ENCODE data around the gene SSMEM1. TPM values are rescaled to one million over a fixed set of nuclear protein-coding genes. Genes with fewer than 3 reads are reported as not detected.
"Not testable (repeated sequence)": the region's sequence is repeated elsewhere in the genome, so short reads cannot be mapped to it uniquely, and the experiment has no call there.

SSMEM1 gene
- total RNA-seq, 2 donors from 2014 or later, result not detected

- no peaks in the 10 kb centered on the region for H3K36me3 Mint-ChIP-seq
- ATAC-seq, result no peak
- H3K27me3 Mint-ChIP-seq, result no peaks in the 10 kb centered on the region
These were observed 14.1 kb downstream of the SSMEM1 start for GRCh38 chr7:130221746-130222145.

GRCh38 chr7:130223646-130224045 lies 16.0 kb downstream of the SSMEM1 start:
- ATAC-seq, result no peak
- Mint-ChIP-seq H3K36me3 (no peaks in the 10 kb centered on the region), H3K9me3 (no peaks in the 10 kb centered on the region), H3K4me3 (no peak overlapping the region), H3K27ac (no peak overlapping the region), H3K27me3 (no peaks in the 10 kb centered on the region), H3K4me1 (ENCODE audit: low read depth in 2 of 2) (no peaks in the 10 kb centered on the region)
- no peak for DNase-seq (ENCODE audit: low spot score)

More at GRCh38 chr7:130221746-130222145, 14.1 kb downstream of the SSMEM1 start:
- Mint-ChIP-seq H3K4me3 (no peak overlapping the region), H3K27ac (no peak overlapping the region), H3K4me1 (ENCODE audit: low read depth in 2 of 2) (no peaks in the 10 kb centered on the region), H3K9me3 (no peaks in the 10 kb centered on the region)
- DNase-seq (ENCODE audit: low spot score), result no peak

GRCh38 chr7:130224210-130224609 lies 16.6 kb downstream of the SSMEM1 start:
- ATAC-seq, result no peak
- no peak for DNase-seq (ENCODE audit: low spot score)
- Mint-ChIP-seq H3K27me3 (no peaks in the 10 kb centered on the region), H3K9me3 (no peaks in the 10 kb centered on the region), H3K4me3 (no peak overlapping the region), H3K36me3 (no peaks in the 10 kb centered on the region), H3K4me1 (ENCODE audit: low read depth in 2 of 2) (no peaks in the 10 kb centered on the region), H3K27ac (no peak overlapping the region)

- H3K36me3 Mint-ChIP-seq; H3K9me3 Mint-ChIP-seq; H3K27me3 Mint-ChIP-seq; H3K4me3 Mint-ChIP-seq; ATAC-seq; H3K27ac Mint-ChIP-seq; H3K4me1 Mint-ChIP-seq (ENCODE audit: low read depth in 2 of 2); DNase-seq (ENCODE audit: low spot score): not testable (repeated sequence)
These were observed 17.3 kb downstream of the SSMEM1 start for GRCh38 chr7:130224923-130225322.

- DNase-seq (ENCODE audit: low spot score) (no peak), ATAC-seq (no peak)
- Mint-ChIP-seq H3K4me1 (ENCODE audit: low read depth in 2 of 2) (no peaks in the 10 kb centered on the region), H3K27me3 (peaks cover 0 to 3% of the 10 kb centered on the region in 2 donors), H3K36me3 (no peaks in the 10 kb centered on the region), H3K27ac (no peak overlapping the region), H3K9me3 (no peaks in the 10 kb centered on the region), H3K4me3 (no peak overlapping the region)
These were observed 18.7 kb downstream of the SSMEM1 start for GRCh38 chr7:130226333-130226732.

GRCh38 chr7:130227883-130228575 lies 20.4 kb downstream of the SSMEM1 start:
- no peak overlapping the region for H3K4me3 Mint-ChIP-seq
- H3K4me1 Mint-ChIP-seq (ENCODE audit: low read depth in 2 of 2), result no peaks in the 10 kb centered on the region
- ATAC-seq (no peak), DNase-seq (ENCODE audit: low spot score) (no peak)
- H3K27ac Mint-ChIP-seq, result no peak overlapping the region
- no peaks in the 10 kb centered on the region for H3K9me3 Mint-ChIP-seq
- H3K36me3 Mint-ChIP-seq, result no peaks in the 10 kb centered on the region
- peaks cover 0 to 6% of the 10 kb centered on the region in 2 donors for H3K27me3 Mint-ChIP-seq

- no peaks in the 10 kb centered on the region for H3K36me3 Mint-ChIP-seq
- no peak for DNase-seq (ENCODE audit: low spot score)
- H3K27me3 Mint-ChIP-seq, result peaks cover 0 to 6% of the 10 kb centered on the region in 2 donors
- no peaks in the 10 kb centered on the region for H3K9me3 Mint-ChIP-seq
- H3K4me1 Mint-ChIP-seq (ENCODE audit: low read depth in 2 of 2), result no peaks in the 10 kb centered on the region
- ATAC-seq, result no peak
- no peak overlapping the region for H3K4me3 Mint-ChIP-seq
- H3K27ac Mint-ChIP-seq, result no peak overlapping the region
These were observed 21.3 kb downstream of the SSMEM1 start for GRCh38 chr7:130228840-130229502.

- not testable (repeated sequence) for DNase-seq (ENCODE audit: low spot score); H3K4me3 Mint-ChIP-seq; H3K36me3 Mint-ChIP-seq; H3K9me3 Mint-ChIP-seq; H3K27me3 Mint-ChIP-seq; H3K4me1 Mint-ChIP-seq (ENCODE audit: low read depth in 2 of 2); H3K27ac Mint-ChIP-seq; ATAC-seq
These were observed 22.3 kb downstream of the SSMEM1 start for GRCh38 chr7:130229981-130230380.

GRCh38 chr7:130231792-130232191 lies 24.1 kb downstream of the SSMEM1 start:
- H3K36me3 Mint-ChIP-seq, result no peaks in the 10 kb centered on the region
- ATAC-seq, result no peak
- no peak for DNase-seq (ENCODE audit: low spot score)
- H3K4me3 Mint-ChIP-seq, result no peak overlapping the region
- H3K4me1 Mint-ChIP-seq (ENCODE audit: low read depth in 2 of 2), result no peaks in the 10 kb centered on the region
- H3K27me3 Mint-ChIP-seq, result peaks cover 5 to 14% of the 10 kb centered on the region in 2 donors
- H3K27ac Mint-ChIP-seq, result no peak overlapping the region
- H3K9me3 Mint-ChIP-seq, result no peaks in the 10 kb centered on the region

- ATAC-seq (no peak), DNase-seq (ENCODE audit: low spot score) (no peak)
- H3K36me3 Mint-ChIP-seq, result no peaks in the 10 kb centered on the region
- H3K27me3 Mint-ChIP-seq, result peaks cover 9 to 14% of the 10 kb centered on the region in 2 donors
- H3K9me3 Mint-ChIP-seq, result no peaks in the 10 kb centered on the region
- no peak overlapping the region for H3K4me3 Mint-ChIP-seq
- no peaks in the 10 kb centered on the region for H3K4me1 Mint-ChIP-seq (ENCODE audit: low read depth in 2 of 2)
- H3K27ac Mint-ChIP-seq, result no peak overlapping the region
These were observed 24.5 kb downstream of the SSMEM1 start for GRCh38 chr7:130232209-130232608.

GRCh38 chr7:130234078-130234477 lies 26.4 kb downstream of the SSMEM1 start:
- no peaks in the 10 kb centered on the region for H3K36me3 Mint-ChIP-seq
- no peak for DNase-seq (ENCODE audit: low spot score)
- no peaks in the 10 kb centered on the region for H3K4me1 Mint-ChIP-seq (ENCODE audit: low read depth in 2 of 2)
- H3K27me3 Mint-ChIP-seq, result peaks cover 13 to 14% of the 10 kb centered on the region in 2 donors
- no peaks in the 10 kb centered on the region for H3K9me3 Mint-ChIP-seq
- no peak for ATAC-seq
- H3K4me3 Mint-ChIP-seq, result no peak overlapping the region
- no peak overlapping the region for H3K27ac Mint-ChIP-seq

GRCh38 chr7:130236361-130236760 lies 28.7 kb downstream of the SSMEM1 start:
- not testable (repeated sequence) for H3K27ac Mint-ChIP-seq; H3K4me1 Mint-ChIP-seq (ENCODE audit: low read depth in 2 of 2); H3K9me3 Mint-ChIP-seq; DNase-seq (ENCODE audit: low spot score); H3K36me3 Mint-ChIP-seq; ATAC-seq; H3K4me3 Mint-ChIP-seq
- H3K27me3 Mint-ChIP-seq, result peaks cover 12 to 20% of the 10 kb centered on the region in 2 donors

- DNase-seq (ENCODE audit: low spot score) (no peak), ATAC-seq (no peak)
- Mint-ChIP-seq H3K27ac (no peak overlapping the region), H3K4me1 (ENCODE audit: low read depth in 2 of 2) (peaks cover 7 to 9% of the 10 kb centered on the region in 2 donors), H3K36me3 (no peaks in the 10 kb centered on the region), H3K4me3 (no peak overlapping the region), H3K9me3 (no peaks in the 10 kb centered on the region), H3K27me3 (peaks cover 15 to 40% of the 10 kb centered on the region in 2 donors)
These were observed 32.6 kb downstream of the SSMEM1 start for GRCh38 chr7:130240240-130240639.

GRCh38 chr7:130242198-130243014 lies 34.7 kb downstream of the SSMEM1 start:
- H3K27ac Mint-ChIP-seq, result no peak overlapping the region
- no peak overlapping the region for H3K4me3 Mint-ChIP-seq
- no peak for DNase-seq (ENCODE audit: low spot score)
- no peaks in the 10 kb centered on the region for H3K9me3 Mint-ChIP-seq
- peak in 1 of 2 donors; percentile 70 for ATAC-seq
- H3K27me3 Mint-ChIP-seq, result peaks cover 14 to 35% of the 10 kb centered on the region in 2 donors
- no peaks in the 10 kb centered on the region for H3K36me3 Mint-ChIP-seq
- peaks cover 7 to 9% of the 10 kb centered on the region in 2 donors for H3K4me1 Mint-ChIP-seq (ENCODE audit: low read depth in 2 of 2)
